OCI-M2 (cell line): ENCODE measurements around the gene NANOGP8.

Source experiments
- DNase-seq: peaks from one replicate; lab custom pipeline; 2025; ENCODE audit not compliant: unreplicated experiment; lab: John Stamatoyannopoulos, UW

Gene NANOGP8

GRCh38 chr15:35061161-35061824 is 23.8 kb downstream of the NANOGP8 start:
- no peak for DNase-seq

GRCh38 chr15:35060591-35060990 is 24.5 kb downstream of the NANOGP8 start:
- no peak for DNase-seq

- DNase-seq = no peak
Observed at GRCh38 chr15:35058534-35059054, 26.5 kb downstream of the NANOGP8 start.

GRCh38 chr15:35055416-35056105 is 29.5 kb downstream of the NANOGP8 start:
- no peak for DNase-seq

- DNase-seq = no peak
Observed at GRCh38 chr15:35054380-35054779, 30.7 kb downstream of the NANOGP8 start.

GRCh38 chr15:35047996-35048395 is 37.1 kb downstream of the NANOGP8 start:
- no peak for DNase-seq

- DNase-seq = no peak
Observed at GRCh38 chr15:35047528-35047927, 37.6 kb downstream of the NANOGP8 start.

- no peak for DNase-seq
Observed at GRCh38 chr15:35043373-35044095, 41.6 kb downstream of the NANOGP8 start.

GRCh38 chr15:35040339-35041255 is 44.5 kb downstream of the NANOGP8 start:
- no peak for DNase-seq

GRCh38 chr15:35038626-35039451 is 46.3 kb downstream of the NANOGP8 start:
- no peak for DNase-seq
